GM23248 (cell line): Measurements from ENCODE around the gene HOXB2. TPM values are rescaled to one million over a fixed set of nuclear protein-coding genes. Genes with fewer than 3 reads are reported as not detected.

Source experiments
- DNase-seq: peaks from one replicate; pipeline ENCODE4 v3.0.0-alpha.2; 2015
- H2AFZ ChIP-seq: fragments of 200-600 bp; sonication (generic); 2 replicates; pipeline ENCODE4 v1.6.1; 2016; ENCODE audit warnings: antibody characterized with exemption
- H3F3A ChIP-seq: fragments of 200-600 bp; sonication (generic); 2 replicates; pipeline ENCODE4 v1.6.1; 2016; ENCODE audit warnings: mild to moderate bottlenecking, antibody characterized with exemption, mixed run types; ENCODE audit not compliant: insufficient read depth
- H3K27ac ChIP-seq: fragments of 200-600 bp; sonication (generic); 2 replicates; pipeline ENCODE4 v1.5.1; 2016; ENCODE audit warnings: mild to moderate bottlenecking
- H3K27me3 ChIP-seq: fragments of 200-600 bp; sonication (generic); replicated peaks from 2 replicates; pipeline ENCODE4 v1.6.1; 2016; ENCODE audit warnings: mild to moderate bottlenecking; ENCODE audit not compliant: insufficient read depth
- H3K36me3 ChIP-seq: fragments of 200-600 bp; sonication (generic); 2 replicates; pipeline ENCODE4 v1.6.1; 2016; ENCODE audit warnings: low read depth, mild to moderate bottlenecking
- H3K4me1 ChIP-seq: fragments of 200-600 bp; sonication (generic); 2 replicates; pipeline ENCODE4 v1.6.1; 2016; ENCODE audit warnings: mild to moderate bottlenecking; ENCODE audit not compliant: insufficient read depth
- H3K4me2 ChIP-seq: fragments of 200-600 bp; sonication (generic); one replicate; pipeline ENCODE4 v1.6.1; 2016; ENCODE audit warnings: mild to moderate bottlenecking; ENCODE audit not compliant: unreplicated experiment
- H3K4me3 ChIP-seq: fragments of 200-600 bp; sonication (generic); 2 replicates; pipeline ENCODE4 v1.5.1; 2016; ENCODE audit warnings: mild to moderate bottlenecking
- H3K79me2 ChIP-seq: fragments of 200-600 bp; sonication (generic); 2 replicates; pipeline ENCODE4 v1.6.1; 2016; ENCODE audit warnings: mild to moderate bottlenecking; ENCODE audit not compliant: insufficient read depth
- H3K9ac ChIP-seq: fragments of 200-600 bp; sonication (generic); 2 replicates; pipeline ENCODE4 v1.6.1; 2016; ENCODE audit warnings: mild to moderate bottlenecking
- H3K9me2 ChIP-seq: fragments of 200-600 bp; sonication (generic); 2 replicates; pipeline ENCODE4 v1.6.1; 2016; ENCODE audit warnings: mixed run types, mild to moderate bottlenecking, moderate library complexity; ENCODE audit not compliant: insufficient read depth
- H3K9me3 ChIP-seq: fragments of 200-600 bp; sonication (generic); one replicate; pipeline ENCODE4 v1.6.1; 2017; ENCODE audit warnings: low read depth
- H4K20me1 ChIP-seq: fragments of 200-600 bp; sonication (generic); 2 replicates; pipeline ENCODE4 v1.6.0; 2016; ENCODE audit not compliant: insufficient read depth
- EZH2 ChIP-seq: fragments of 200-600 bp; sonication (generic); IDR thresholded peaks from 2 replicates; pipeline ENCODE4 v1.6.1; 2018; ENCODE audit warnings: antibody characterized with exemption, mild to moderate bottlenecking; ENCODE audit not compliant: insufficient read depth, poor library complexity, severe bottlenecking
- EZH2phosphoT487 ChIP-seq: fragments of 200-600 bp; sonication (generic); IDR thresholded peaks from 2 replicates; pipeline ENCODE4 v1.6.1; 2018; ENCODE audit warnings: antibody characterized with exemption, moderate library complexity, mild to moderate bottlenecking, low read depth; ENCODE audit not compliant: insufficient read depth
- WGBS, 2 experiments: methylation state at CpG; one replicate each; pipeline ENCODE4 v1.1.6; 2015 to 2017; ENCODE audit warnings: low lambda C conversion rate in 2 of 2, low coverage in 1 of 2; ENCODE audit errors: missing lambda C conversion rate in 2 of 2; 5-methylcytosine and 5-hydroxymethylcytosine counted together
- in situ Hi-C: fragments of 300-500 bp; cut with MboI; formaldehyde crosslinking; loops from 2 replicates; pipeline ENCODE4 v1.15.0; 2020
- polyA plus RNA-seq: library from polyadenylated mRNA; unstranded; fragments of >200 nt; fragmentation: Nextera tagmentation; extraction: Ambion mirVana; gene quantifications from 2 replicates; pipeline ENCODE4 v1.2.1, GENCODE V29; 2016
- total RNA-seq: library from RNA; depleted of rRNA; stranded (reverse); fragments of >200 nt; shearing (Covaris generic); gene quantifications from 2 replicates; pipeline ENCODE4 v1.2.3, GENCODE V29; 2014; rRNA removed

Gene HOXB2
- 9.6 and 12.1 TPM in 2 replicates for total RNA-seq
- 25.3 and 27.4 TPM in 2 replicates for polyA plus RNA-seq

DNA sequence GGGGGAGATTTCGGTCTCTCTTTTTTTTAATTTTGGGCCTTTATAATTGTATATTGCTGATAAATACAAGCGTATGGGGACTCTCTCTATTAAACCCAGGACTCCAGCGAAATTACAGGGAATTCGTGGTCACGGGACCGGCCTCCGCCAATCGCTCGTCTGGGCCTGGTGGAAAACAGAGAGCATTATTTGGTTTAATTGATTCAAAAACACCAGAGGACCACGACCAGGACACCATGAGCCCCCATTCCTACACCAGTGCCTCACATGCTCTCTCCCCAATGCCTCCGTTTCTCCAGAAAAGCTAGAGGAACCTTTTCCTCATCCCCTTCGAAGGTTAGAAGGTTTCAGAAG lies at the start of gene HOXB2:
TSS of gene HOXB2 (minus strand) at position 88 of the 354 bp plus-strand sequence. CDS start 198 bp downstream, outside the sequence.
- Histone ChIP-seq H3F3A (peaks cover 54% of the 10 kb centered on the region), H3K4me2 (peak within 1 kb of the TSS; percentile 93), H3K4me3 (peak within 1 kb of the TSS; percentile 95), H3K4me1 (peaks cover 50% of the 10 kb centered on the region), H3K27me3 (no peaks in the 10 kb centered on the region), H3K9me3 (no peaks in the 10 kb centered on the region), H3K9me2 (no peaks in the 10 kb centered on the region), H3K9ac (peak within 1 kb of the TSS; percentile 99), H3K36me3 (no peaks in the 10 kb centered on the region; the same call in 1 of the 2 replicates), H3K79me2 (peaks cover 68% of the 10 kb centered on the region), H4K20me1 (no peaks in the 10 kb centered on the region), H2AFZ (peak within 1 kb of the TSS; percentile 64), H3K27ac (peak within 1 kb of the TSS; percentile 96)
- in situ Hi-C loops, result no loop called here
- 20 to 32% methylated on average over 11 to 12 of the region's 12 CpGs for WGBS, 2 experiments
- peak; percentile 82 for DNase-seq
- TF ChIP-seq EZH2 (no peak), EZH2phosphoT487 (no peak)

DNA sequence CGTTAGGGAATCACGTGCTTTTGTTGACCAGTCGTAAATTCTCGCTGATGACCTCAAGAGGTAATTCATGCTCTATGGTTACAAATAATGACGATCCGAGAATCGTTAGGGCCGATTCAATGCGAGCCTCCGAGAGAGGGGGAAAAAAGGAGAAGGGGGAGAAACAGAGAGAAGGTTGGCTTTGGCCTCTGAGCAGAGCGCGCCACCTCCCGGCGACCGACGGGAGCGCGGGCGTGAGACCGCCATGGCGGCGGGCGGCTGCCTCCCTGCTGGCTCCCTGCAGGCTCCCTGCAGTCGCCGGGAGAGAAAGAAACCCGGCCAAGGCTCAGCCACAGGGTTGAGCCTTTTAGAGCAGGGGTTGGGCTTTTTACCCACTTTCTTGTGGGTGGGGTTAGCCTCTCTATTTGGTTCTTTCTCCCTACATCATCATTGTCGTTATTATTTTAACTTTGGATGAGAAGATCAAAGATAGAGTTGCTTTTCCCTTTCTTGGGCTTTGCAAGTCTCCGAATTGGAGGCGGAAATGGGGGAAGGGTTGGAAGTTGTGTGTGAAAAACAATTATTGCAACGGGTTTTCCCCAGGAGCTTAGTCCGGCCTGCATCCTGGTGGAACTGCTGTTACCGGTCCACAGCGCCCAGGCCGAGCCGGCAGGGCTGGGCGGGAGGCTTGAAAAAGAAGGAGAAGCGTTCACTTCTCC lies 49.1 kb upstream of the HOXB2 start:
- H4K20me1 ChIP-seq, result no peaks in the 10 kb centered on the region
- peak; percentile 87 for DNase-seq
- H3K4me3 ChIP-seq, result peak overlapping the region; percentile 74
- no peaks in the 10 kb centered on the region for H3K36me3 ChIP-seq
- H3K27ac ChIP-seq, result peak overlapping the region; percentile 28; the same call in 1 of the 2 replicates
- H3K9ac ChIP-seq, result peak overlapping the region; percentile 59
- H3K4me2 ChIP-seq, result peak overlapping the region; percentile 75
- 0 out of 2 replicates have a peak, but pooled peaks cover 3% of the 10 kb centered on the region for H3K4me1 ChIP-seq
- in situ Hi-C loops, result no loop called here
- H3K9me3 ChIP-seq, result no peaks in the 10 kb centered on the region
- TF ChIP-seq EZH2 (no peak), EZH2phosphoT487 (no peak)
- H3K79me2 ChIP-seq, result peaks cover 22% of the 10 kb centered on the region
- no peaks in the 10 kb centered on the region for H3K27me3 ChIP-seq
- H3F3A ChIP-seq, result no peaks in the 10 kb centered on the region
- WGBS, 2 experiments, result 19 to 21% methylated on average over 34 to 37 of the region's 37 CpGs
- H2AFZ ChIP-seq, result peak overlapping the region; percentile 79
- no peaks in the 10 kb centered on the region for H3K9me2 ChIP-seq

DNA sequence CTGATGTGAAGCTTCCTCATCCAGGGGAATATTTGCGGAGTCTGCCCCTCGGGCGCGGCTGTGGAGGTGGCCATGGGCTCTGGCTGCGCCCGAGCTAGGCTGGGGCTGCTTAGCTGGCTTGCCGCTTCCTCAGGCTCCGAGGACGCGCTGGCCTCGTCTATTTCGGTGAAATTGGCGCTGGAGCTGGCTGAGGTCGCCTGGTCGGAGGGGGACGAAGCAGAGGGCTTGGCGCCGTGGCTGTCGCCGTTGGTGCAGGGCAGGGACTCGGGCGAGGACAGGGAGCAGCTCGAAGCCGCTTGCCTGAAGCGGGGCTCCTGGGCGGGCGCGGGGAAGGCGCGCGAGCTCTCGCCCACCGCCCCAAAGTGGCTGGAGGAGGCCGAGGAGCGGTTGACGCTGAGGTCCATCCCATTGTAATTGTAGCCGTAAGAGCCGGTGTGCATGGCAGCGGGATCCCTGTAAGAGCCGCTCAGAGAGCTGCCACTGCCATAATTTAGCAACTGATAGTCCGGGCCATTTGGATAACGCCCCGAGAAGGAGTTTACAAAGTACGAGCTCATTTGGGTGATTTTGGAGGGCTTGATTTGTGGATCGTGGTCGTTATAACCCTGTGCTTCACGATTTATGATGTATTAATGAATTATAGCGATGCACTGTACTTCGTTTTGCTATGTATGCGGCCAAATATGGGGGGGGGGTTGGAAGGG lies 48.4 kb upstream of the HOXB2 start, which contains the start of gene HOXB5:
TSS of gene HOXB5 (minus strand) at position 654 of the 704 bp plus-strand sequence. CDS start at position 557, 97 bp downstream.
- H3K4me3 ChIP-seq, result peak within 1 kb of the TSS; percentile 74

GRCh38 chr17:48592577-48592976 lies 47.7 kb upstream of the HOXB2 start:
- 12 to 16% methylated on average over 14 of the region's 14 CpGs for WGBS, 2 experiments
- Histone ChIP-seq H3K79me2 (peaks cover 13% of the 10 kb centered on the region), H3K9ac (peak overlapping the region; percentile 59), H3K4me3 (peak overlapping the region; percentile 74), H3F3A (no peaks in the 10 kb centered on the region), H3K27me3 (no peaks in the 10 kb centered on the region), H3K4me1 (0 out of 2 replicates have a peak, but pooled peaks cover 3% of the 10 kb centered on the region), H3K4me2 (peak overlapping the region; percentile 75), H4K20me1 (no peaks in the 10 kb centered on the region), H3K9me2 (no peaks in the 10 kb centered on the region), H3K9me3 (no peaks in the 10 kb centered on the region), H3K27ac (no peak overlapping the region), H3K36me3 (no peaks in the 10 kb centered on the region), H2AFZ (peak overlapping the region; percentile 85)
- no peak for TF ChIP-seq EZH2phosphoT487
- no peak for TF ChIP-seq EZH2
- peak; percentile 60 for DNase-seq
- in situ Hi-C loops, result no loop called here

More for the DNA sequence above, 48.4 kb upstream of the HOXB2 start, which contains the start of gene HOXB5:
- in situ Hi-C loops, result no loop called here
- peak within 1 kb of the TSS; percentile 75 for H3K4me2 ChIP-seq
- no peaks in the 10 kb centered on the region for H3K9me3 ChIP-seq
- 0 out of 2 replicates have a peak, but pooled peaks cover 3% of the 10 kb centered on the region for H3K4me1 ChIP-seq
- peak within 1 kb of the TSS; percentile 85 for H2AFZ ChIP-seq
- no peaks in the 10 kb centered on the region for H3K27me3 ChIP-seq
- no peaks in the 10 kb centered on the region for H3F3A ChIP-seq
- no peaks in the 10 kb centered on the region for H3K9me2 ChIP-seq
- peak within 1 kb of the TSS; percentile 28; the same call in 1 of the 2 replicates for H3K27ac ChIP-seq
- no peaks in the 10 kb centered on the region for H4K20me1 ChIP-seq
- H3K79me2 ChIP-seq, result peaks cover 14% of the 10 kb centered on the region
- 2% methylated on average over 39 to 50 of the region's 50 CpGs for WGBS, 2 experiments
- H3K9ac ChIP-seq, result peak within 1 kb of the TSS; percentile 59
- TF ChIP-seq EZH2phosphoT487 (no peak), EZH2 (no peak)
- peak; percentile 72 for DNase-seq
- H3K36me3 ChIP-seq, result no peaks in the 10 kb centered on the region
